ENCODE data around the gene SH3GL2. TPM values are rescaled to one million over a fixed set of nuclear protein-coding genes. Genes with fewer than 3 reads are reported as not detected.

The SH3GL2 gene
- total RNA-seq, 4 donors from 2014 or later, result 0.17 TPM; not detected in 3

GRCh38 chr9:17622749-17623148 is 43.9 kb downstream of the SH3GL2 start:
- TF ChIP-seq CTCF (IDR thresholded peaks at IDR 0.05; ENCODE audit: low read depth), result no peak

- no peak for TF ChIP-seq CTCF (IDR thresholded peaks at IDR 0.05; ENCODE audit: low read depth)
Observed at GRCh38 chr9:17623965-17624364, 45.1 kb downstream of the SH3GL2 start.

GRCh38 chr9:17624571-17624970 is 45.7 kb downstream of the SH3GL2 start:
- TF ChIP-seq CTCF (IDR thresholded peaks at IDR 0.05; ENCODE audit: low read depth), result no peak

GRCh38 chr9:17625644-17626388 is 47.0 kb downstream of the SH3GL2 start:
- no peak for TF ChIP-seq CTCF (IDR thresholded peaks at IDR 0.05; ENCODE audit: low read depth)

- TF ChIP-seq CTCF (IDR thresholded peaks at IDR 0.05; ENCODE audit: low read depth), result no peak
Observed at GRCh38 chr9:17627641-17628040, 48.8 kb downstream of the SH3GL2 start.

GRCh38 chr9:17628624-17629023 is 49.8 kb downstream of the SH3GL2 start:
- TF ChIP-seq CTCF (IDR thresholded peaks at IDR 0.05; ENCODE audit: low read depth), result no peak

GRCh38 chr9:17630531-17630949 is 51.7 kb downstream of the SH3GL2 start:
- no peak for TF ChIP-seq CTCF (IDR thresholded peaks at IDR 0.05; ENCODE audit: low read depth)

Data from subcutaneous adipose tissue (tissue), 4 donors.